ENCODE results near the gene ATP2A1.

DNA sequence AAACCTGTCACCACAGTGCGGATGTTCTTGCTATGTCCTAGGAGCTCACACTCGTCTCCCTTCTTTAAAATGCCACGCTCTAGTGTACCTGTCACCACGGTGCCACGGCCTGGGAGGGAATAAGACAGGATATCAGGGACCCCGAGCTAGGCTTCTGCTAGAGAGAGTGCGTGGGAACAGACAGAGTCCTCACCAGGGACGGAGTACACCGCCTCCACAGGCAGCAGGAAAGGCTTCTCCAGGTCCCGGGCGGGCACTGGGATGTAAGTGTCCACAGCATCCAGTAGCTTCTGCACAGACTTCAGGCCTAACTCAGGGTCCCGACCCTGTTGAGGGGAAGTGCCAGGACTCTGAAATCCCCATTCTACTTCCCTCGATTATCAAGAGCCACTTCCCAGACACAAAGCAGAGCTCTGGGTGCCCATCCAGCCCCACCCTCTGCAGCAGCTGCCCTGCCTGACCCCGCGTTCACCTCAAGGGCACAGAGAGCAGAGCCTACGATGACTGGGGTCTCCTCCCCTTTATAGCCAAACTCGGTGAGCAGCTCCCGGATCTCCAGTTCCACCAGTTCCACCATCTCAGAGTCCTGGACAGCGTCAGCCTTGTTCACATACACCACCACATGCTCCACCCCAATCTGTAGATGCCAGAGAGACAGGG, 33.9 kb upstream of the ATP2A1 start:
- TF ChIP-seq, protein P1, sequence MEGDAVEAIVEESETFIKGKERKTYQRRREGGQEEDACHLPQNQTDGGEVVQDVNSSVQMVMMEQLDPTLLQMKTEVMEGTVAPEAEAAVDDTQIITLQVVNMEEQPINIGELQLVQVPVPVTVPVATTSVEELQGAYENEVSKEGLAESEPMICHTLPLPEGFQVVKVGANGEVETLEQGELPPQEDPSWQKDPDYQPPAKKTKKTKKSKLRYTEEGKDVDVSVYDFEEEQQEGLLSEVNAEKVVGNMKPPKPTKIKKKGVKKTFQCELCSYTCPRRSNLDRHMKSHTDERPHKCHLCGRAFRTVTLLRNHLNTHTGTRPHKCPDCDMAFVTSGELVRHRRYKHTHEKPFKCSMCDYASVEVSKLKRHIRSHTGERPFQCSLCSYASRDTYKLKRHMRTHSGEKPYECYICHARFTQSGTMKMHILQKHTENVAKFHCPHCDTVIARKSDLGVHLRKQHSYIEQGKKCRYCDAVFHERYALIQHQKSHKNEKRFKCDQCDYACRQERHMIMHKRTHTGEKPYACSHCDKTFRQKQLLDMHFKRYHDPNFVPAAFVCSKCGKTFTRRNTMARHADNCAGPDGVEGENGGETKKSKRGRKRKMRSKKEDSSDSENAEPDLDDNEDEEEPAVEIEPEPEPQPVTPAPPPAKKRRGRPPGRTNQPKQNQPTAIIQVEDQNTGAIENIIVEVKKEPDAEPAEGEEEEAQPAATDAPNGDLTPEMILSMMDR (IDR thresholded peaks at IDR 0.05; ENCODE audit: insufficient read depth, low read length), result no peak
- TF ChIP-seq, protein P2, sequence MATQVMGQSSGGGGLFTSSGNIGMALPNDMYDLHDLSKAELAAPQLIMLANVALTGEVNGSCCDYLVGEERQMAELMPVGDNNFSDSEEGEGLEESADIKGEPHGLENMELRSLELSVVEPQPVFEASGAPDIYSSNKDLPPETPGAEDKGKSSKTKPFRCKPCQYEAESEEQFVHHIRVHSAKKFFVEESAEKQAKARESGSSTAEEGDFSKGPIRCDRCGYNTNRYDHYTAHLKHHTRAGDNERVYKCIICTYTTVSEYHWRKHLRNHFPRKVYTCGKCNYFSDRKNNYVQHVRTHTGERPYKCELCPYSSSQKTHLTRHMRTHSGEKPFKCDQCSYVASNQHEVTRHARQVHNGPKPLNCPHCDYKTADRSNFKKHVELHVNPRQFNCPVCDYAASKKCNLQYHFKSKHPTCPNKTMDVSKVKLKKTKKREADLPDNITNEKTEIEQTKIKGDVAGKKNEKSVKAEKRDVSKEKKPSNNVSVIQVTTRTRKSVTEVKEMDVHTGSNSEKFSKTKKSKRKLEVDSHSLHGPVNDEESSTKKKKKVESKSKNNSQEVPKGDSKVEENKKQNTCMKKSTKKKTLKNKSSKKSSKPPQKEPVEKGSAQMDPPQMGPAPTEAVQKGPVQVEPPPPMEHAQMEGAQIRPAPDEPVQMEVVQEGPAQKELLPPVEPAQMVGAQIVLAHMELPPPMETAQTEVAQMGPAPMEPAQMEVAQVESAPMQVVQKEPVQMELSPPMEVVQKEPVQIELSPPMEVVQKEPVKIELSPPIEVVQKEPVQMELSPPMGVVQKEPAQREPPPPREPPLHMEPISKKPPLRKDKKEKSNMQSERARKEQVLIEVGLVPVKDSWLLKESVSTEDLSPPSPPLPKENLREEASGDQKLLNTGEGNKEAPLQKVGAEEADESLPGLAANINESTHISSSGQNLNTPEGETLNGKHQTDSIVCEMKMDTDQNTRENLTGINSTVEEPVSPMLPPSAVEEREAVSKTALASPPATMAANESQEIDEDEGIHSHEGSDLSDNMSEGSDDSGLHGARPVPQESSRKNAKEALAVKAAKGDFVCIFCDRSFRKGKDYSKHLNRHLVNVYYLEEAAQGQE (IDR thresholded peaks at IDR 0.05; ENCODE audit: insufficient replicate concordance, low read depth), result no peak
- TF ChIP-seq POLR2AphosphoS5 (IDR thresholded peaks at IDR 0.05; ENCODE audit: low read depth), result no peak

All from HL-60 (cell line).